ENCODE data around the gene NRG2.

The NRG2 gene

DNA sequence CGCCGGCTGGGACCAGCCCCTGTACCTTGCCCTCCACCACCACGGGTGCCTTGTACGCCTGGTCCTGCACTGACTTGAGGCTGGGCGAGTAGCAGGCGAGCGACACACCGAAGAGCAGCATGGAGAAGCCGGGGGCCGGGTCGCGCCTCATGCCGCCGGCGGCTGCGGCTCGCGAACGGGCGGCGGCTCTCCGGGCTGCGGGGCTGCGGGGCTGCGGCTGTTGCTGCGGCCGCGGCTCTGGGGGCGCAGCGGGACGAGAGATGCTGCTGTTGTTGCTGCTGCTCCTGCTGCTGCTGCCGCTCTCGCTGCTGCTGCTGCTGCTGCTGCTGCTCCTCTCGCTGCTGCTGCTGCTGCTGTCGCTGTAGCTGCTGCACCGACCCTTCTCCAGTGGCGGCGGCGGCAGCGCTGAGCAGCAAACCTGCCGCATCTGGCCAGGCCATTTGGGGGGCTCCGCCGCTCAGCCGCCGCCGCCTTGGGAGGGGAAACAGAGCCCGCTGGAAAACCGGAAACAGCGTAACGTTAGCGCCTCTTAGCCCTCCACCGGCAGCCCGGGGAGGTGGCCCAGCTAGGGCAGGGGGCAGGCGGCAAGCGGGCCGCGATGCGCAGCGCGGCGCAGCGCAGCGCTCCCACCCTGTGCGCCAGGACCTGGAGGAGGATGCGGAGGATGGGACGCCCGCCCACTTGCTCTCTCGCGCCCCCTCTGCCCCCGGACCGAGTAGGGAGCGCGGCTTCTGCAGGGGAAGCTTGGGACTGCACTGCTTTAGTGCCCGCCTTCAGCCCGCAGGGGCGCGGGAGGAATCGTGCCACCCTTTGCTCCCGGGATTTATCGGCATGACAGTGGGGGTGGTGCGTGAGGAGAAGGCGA, at the start of gene NRG2:
TSS of gene NRG2 (minus strand) at position 657 of the 865 bp plus-strand sequence.
- peak; percentile 78 for DNase-seq

DNA sequence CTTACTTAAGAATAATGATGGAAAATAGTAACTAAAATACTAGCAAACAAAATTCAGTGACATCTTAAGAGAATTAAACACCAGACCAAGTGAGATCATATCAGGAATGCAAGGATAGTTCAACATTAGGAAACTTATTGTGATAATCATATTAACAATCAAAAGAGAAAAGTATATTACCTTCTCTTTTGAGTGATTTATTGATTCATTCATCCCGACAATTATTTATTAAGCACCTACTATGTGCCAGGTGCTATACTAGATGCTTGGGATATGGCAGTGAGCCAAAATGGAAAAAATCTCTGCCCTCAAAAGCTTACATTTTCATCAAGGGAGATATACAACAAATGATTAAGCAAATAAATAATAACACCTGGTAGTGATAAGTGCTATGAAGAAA, 47.2 kb upstream of the NRG2 start:
- DNase-seq: no peak

DNA sequence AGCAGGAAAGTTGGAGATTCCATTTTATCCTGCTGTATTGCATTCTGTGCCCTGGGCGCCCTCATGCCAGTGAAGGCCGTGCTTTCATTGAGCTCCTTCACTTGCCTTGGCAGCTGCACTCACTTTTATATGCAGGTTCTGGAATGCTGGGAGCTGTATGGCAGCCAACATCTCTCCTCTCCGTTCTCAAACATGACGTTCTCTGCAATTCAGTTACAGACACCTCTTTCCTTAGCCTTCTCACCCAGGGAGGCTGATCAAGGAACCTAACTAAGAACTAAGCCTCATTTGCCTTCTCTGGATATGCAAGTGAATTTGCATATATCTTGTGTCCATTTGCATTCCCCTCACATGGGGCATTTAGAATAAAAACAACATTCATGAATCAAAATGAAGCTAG, 41.4 kb upstream of the NRG2 start:
- no peak for DNase-seq

DNA sequence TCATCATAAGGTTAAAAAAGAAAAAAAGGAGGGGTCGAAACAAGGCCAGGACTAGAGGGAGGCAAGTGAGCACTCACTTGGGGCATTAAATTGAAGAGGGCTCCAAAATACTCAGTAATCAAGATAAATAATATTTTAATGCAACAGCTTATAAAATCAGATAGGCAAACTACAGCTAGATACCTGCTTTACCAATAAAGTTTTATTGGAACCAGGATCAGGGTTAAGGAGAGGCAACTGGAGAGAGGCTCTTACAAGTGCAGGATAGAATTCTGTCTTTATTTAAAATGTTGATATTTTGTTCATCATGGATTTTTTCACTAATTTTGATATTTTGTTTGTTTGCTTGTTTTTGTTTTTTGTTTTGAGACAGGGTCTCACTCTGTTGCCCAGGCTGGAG, 40.6 kb upstream of the NRG2 start:
- no peak for DNase-seq

DNA sequence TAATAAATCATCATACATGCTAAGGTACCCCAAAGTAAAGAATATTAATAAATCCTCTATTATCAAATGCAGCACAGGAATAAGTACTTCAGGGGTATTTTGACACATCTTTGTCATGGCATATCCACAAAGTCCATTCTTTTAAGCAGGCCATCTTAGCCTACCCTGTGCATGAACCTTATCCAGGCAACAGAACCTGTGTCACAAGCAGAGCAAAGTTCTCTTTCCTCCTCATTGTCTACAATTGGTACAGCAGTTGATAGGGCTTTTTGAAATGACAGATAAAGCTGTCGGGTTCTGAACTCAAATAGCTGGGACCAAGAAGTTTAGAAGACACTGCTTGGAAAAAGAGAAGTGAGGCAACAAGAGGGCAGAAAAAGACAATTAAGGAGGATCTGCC, 40.0 kb upstream of the NRG2 start:
- no peak for DNase-seq

DNA sequence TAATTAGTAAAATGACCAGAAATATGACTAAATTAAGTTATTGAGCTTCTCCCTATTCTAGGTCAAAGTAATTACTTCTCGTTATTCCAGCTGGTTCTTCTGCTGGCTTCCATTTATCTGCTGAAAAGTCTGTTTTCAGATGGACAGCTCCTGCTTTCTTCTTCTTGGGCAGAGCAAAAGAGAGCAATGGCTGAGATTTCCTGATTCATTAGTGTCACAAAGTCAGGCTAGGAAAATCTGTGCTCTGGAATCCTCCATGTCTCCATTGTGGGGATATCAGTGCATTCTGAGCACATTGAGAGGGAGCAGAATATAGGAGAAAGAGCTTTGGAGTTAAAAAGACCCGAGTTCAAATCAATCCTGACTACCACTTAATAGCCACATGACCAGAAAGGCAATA, 33.7 kb upstream of the NRG2 start:
- DNase-seq: no peak

DNA sequence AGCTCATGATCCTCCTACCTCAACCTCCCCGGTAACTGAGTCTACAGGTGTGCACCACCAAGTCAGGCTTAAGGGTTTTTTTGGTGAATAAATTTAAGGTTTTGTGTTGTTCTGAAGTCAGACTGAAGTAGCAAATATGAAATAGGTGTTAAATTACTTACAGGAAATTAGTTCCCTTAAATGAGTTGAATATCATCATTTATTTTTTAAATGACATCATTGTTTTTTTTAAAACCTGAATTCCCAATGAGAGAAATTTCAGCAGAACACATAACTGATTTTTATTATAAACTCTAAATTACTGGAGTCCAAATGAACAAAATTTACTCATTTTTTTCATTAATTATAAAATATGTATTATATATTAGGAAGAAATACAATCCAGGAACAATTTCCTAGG, 33.0 kb upstream of the NRG2 start:
- no peak for DNase-seq

DNA sequence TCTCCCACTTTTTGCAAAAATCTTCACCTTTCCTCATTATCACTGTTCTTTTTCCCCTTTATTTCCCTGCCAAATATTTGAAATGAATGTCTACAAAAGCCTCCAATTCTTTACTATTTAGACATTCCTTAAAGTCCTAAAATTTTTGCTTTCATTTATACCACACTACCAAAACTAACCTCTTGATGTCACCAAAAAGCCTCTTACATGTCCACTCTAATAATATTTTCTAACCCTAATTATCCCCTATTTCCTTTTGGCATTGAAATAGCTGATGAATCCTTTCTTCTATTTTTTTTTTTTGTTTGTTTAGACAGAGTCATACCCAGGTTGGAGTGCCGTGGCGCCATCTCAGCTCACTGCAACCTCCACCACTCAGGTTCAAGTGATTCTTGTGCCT, 32.3 kb upstream of the NRG2 start:
- no peak for DNase-seq

DNA sequence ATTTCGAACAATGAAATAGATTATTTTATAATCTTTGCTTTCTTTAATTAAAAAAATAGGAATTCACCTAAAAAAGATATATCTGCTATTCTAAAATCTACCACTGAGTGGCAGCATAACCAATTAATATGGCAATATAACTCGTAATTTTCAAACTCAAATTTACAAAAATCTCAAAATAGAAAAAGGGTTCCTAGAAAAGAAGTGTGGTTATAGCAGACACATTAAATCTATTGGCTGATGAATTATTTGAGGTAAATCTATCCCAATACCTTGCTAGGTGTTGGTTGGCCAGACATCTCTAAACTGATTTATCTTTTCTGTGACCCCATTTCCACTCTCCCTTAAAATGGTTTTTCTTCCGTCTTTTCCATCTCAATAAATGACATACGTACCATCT, 30.2 kb upstream of the NRG2 start:
- no peak for DNase-seq

DNA sequence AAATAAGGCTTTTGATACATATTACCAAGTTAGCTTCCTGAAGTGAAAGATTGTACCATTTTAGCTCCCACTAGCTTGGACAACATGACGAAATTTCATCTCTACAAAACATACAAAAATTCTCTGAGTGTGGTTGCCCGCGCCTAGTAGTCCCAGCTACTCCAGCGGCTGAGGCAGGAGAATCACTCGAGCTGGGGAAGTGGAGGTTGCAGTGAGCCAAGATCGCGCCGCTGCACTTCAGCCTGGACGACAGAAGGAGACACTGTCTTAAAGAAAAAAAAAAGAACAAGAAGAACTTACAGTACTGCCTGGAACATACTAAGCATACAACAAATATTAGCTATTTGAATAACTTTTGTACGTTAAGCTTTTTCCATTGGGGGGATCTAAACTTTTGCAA, 29.7 kb upstream of the NRG2 start:
- no peak for DNase-seq

DNA sequence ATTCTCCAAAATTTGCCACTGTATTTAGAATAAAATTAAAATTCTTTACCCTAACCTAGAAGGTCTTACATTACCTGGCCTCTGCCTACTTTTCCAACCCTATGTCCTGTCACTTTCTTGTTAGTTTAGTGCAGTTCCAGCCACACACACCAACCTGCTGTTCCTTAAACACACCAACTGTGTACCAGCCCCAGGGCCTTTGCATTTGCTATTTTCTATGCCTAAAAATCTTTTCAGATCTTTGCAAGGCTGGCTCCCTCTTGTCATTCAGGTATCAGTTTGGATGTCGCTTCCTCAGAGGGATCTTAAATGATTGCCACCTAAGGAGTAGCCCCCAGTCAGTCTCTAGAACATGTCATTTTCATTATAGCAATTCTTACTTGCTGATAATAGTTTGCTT, 17.7 kb upstream of the NRG2 start:
- no peak for DNase-seq

DNA sequence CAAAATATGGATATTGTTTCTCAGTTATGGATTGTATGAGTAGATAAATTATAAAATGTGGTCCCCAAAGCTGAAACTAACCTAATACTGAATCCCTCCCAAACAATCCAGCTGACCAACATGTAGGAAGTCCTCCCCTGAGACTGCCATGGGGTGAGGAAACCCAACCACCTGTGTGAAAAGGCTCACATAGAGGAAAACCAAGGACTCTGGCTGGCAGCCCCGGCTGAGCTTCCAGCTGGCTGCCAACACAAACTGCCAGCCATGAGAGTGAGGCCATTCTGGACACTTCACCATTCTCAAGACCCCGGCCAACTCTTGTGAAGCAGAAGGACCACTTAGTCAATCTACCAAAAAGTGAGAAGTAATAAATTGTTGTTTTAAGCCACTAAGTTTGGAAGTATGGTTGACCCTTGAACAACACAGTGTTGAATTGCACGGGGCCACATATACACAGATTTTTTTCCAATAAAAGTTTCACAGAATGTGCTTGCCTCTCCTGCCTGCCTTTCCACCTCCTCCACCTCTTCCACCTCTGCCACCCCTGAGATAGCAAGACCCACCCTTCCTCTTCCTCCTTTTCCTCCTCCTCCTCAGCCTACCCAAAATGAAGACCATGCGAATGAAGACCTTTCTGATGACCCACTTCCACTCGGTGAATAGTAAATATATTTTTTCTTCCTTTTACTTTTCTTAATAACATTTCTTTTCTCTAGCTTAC, 15.3 kb upstream of the NRG2 start:
- DNase-seq: no peak

DNA sequence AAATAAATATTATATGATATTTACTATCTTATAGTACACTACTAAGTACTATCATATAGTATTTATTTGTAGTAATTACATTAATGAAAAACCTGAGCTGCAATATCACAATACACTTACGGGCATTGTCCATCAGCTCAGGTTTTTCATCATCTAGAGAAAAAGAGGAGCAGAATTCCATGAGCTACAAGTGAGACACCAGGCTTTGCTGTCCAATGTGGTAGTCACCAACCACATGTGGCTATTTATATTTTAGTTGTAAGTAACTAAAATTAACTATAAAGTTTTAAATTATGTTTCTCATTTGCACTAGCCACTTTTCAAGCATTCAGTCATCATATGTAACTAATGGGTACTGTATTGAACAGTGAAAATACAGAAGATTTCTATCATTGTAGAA, 13.8 kb upstream of the NRG2 start:
- DNase-seq: no peak

DNA sequence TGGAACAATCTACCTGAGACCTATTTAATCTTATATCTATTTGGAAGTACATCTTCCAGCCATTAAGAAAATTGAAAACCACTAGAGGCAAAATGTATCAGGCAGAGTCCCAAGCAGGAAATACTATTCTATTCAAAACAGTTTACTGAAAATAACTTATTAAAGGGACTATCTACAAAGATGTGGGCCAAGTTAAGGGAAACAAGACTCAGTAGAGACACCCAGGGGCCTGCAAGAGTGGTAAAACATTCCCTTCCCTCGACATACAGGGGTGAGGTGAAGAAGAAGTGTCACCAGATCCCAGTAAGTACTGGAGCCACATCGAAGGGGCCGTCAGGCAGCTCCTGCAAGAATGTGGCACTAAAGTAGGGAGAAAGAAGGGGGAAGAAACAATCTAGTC, 12.1 kb upstream of the NRG2 start:
- no peak for DNase-seq

DNA sequence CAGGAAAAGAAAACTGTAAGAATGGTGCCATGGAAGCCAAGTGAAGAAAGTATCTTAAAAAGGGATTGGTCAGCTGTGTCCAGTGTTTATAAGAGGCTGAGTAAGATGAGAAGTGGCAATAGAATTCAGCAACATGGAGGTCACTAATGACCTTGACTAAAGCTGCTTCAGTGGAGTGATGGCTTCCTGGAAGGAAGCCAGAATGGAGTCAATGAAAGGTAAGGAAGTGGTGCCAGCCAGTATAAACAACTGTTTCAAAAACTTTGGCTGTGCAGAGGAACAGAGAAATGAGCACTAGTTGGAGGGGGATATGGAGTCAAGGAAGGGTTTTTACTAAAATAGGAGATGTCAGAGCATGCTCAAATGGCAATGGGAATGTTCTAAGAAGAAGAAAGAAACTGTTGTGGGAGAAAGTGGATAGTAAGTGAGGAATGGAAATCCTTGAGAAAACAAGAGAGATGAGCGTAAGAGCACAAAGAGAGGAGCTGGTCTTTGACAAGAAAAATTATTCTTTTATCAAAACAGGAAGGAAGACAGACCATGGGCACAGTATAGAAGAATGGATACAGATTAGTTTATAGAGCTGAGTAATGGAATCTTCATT, 11.1 kb upstream of the NRG2 start:
- DNase-seq: no peak

DNA sequence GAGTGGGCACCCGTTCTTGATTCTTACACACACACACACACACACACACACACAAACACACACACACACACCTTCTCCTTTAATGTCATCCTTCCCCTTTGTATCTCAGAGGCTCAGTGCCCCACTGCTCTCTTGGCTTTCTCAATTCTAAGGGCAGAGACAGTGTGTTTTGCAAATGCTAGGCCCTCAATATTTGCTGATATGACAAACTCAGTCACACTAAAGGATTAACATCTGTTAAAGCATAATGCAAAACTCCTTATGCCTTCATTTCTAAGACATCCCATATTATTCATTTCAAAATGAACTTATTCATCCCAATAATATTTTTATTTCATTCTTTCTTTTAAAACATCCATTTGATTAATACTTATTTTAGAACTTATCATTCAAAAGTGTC, 8.9 kb upstream of the NRG2 start:
- DNase-seq: no peak

DNA sequence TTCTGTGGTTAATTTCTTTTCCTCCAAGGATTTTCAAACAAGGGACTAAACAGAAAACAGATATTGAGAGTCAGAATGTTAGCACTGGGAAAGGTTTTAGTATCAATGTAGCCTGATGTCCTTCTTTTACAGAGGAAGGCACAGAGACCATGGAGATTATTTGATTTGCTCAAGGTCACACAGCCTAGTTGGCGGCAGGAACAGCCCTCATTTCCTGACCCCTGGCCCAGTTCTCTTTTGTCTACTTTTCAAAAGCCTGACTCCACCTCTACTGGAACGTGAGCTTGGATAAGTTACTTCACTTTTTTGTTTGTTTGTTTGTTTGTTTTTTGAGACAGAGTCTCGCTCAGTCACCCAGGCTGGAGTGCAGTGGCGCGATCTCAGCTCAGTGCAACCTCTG, 6.6 kb upstream of the NRG2 start:
- no peak for DNase-seq

DNA sequence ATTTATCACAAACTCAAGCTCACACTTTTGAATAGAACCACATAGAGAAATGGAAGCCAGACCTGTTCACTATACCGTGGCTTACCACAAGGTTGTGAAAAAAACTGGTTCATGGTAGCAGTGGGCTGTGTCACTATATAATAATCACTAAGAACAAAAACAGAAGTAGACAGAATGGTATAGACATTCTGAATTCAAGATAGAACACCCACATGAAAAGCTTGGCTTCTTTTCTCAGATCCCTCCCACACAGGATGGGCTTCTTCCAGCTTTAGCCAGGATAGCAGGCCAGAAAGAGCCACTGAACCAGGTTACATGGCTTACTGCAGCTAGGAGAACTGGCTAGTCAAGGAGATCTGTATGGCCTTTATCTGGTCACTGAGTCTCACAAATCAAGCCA, 6.1 kb upstream of the NRG2 start:
- DNase-seq: no peak

DNA sequence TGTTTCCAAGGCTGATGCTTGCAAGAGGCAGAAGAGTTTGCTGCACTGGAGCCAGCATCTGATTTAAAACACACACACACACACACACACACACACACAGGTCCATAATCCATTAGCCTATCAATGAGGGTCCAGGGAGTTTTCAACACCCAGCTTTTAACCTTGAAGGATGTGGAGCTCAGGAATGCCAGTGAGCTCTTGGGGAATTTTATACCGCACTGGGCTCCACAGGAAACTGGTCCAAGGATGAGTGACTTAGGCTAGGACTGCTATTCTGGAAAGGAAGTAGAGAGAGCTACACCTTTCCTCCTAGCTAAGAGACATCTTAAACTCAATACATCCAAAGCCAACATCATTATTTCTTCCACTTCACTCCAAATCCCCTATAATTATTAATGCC, 942 bp upstream of the NRG2 start:
- DNase-seq: no peak

DNA sequence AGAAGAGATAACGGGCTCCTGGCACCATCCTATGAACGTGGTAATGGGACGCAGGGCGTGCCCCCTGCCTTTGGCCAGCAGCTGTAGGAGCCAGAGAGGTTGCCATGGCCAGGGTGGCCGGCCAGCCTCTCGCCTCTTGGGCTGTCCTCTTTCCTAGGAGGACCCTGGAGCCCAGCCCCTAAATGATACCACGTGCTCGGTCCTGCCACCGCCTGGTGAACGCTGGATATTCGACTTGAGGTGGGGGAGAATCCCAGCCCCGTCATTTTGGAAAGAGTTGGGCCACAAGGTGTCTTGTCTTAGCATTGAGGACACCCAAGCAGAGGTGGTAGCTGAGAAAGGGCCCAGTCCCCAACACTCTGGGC, 391 bp upstream of the NRG2 start:
- DNase-seq: no peak

DNA sequence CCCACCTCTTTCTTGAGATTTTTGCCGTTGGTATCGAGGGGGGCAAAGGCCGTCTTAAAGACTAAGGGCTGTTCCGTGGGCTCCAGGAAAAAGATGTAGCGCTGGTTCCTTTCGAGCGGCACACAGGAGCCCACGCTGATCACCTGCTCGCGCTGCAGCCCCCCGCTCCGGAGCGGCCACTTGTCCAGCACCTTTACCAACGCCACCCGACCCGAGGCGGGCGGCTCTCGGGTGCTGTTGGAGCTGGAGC, 781 bp downstream of the NRG2 start:
- DNase-seq: no peak

DNA sequence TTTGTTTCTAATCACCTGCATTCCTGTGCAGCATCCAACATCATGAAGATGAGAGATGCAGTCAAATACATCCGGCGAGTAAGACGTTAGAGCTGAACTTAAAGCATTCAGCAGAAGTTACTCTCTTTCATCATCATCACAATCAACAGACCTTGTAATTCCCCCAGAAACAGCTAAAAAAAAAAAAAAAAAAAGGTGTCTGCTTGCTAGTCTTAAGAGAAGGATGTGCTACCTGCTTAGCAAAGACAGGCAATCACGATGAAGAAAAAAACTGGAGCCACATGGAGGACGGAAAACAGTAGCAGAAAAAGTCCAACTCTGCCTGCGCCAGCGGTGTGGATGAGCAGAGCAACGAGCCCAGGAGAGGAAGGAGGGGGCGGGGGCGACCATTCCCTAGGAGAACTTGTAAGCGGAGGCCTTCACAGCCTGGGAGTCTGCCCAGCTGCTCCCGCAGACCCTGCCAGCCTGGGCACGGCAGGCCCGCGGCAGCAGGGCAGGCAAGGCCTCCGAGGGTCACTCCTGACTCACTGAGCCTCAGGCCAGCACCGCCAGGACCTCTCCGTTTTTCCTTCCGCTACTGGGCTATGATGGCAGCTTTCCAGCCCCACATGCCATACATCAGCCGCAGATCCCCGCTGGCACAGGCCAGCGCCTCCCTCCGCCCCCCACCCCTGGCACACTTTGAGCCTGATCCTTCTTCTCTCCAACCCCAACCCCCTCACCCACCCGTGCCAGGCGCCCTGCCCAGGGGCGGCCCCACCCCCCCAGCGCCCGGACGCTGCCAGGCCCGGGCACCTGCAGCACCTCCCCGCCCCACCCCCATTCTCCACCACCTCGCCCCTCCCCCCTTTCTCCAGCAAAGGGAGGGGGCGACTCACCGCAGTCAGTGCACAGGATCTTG, 1.4 kb downstream of the NRG2 start:
- DNase-seq: peak; percentile 56

DNA sequence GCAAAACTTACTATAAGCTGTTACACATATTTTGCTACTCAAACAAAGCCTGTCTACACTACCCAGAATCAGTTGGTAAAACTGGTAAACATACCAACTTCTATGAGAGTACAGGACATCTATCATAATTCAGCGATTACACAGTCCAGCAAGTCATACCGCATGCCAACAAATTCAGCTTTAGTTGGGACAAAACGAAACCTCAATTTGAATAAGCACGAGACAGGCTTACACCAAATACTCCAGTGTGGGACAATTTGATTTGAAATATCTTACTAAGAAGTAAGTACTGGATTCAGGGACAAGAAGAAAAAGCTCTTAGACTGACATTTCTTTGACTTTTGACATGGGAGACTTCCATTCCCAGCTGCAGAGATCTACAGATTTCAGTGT, 2.0 kb downstream of the NRG2 start:
- no peak for DNase-seq

DNA sequence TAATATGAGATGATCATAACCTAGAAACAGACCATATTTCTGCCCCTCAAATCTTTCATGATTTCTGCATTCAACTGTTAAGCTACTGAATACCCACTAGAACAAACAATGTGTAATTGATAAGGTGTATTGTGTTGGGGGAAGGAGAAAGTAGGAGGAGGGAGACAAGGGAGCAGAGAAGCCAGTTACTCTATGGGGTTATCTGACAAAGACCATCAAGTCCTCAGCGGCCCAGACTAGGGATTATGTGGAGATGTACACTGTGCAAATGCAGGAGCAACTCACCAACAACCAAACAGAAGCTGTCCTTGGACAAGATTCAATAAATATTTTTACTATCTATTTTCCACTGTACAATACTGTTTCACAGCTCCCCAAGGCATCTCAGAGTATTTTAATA, 2.7 kb downstream of the NRG2 start:
- DNase-seq: no peak

All from activated CD8-positive, alpha-beta memory T cell treated with anti-CD3 and anti-CD28 coated beads for 24 hours (primary cell).